ENCODE data around the gene CD8A.
"Not testable (repeated sequence)": the region's sequence is repeated elsewhere in the genome, so short reads cannot be mapped to it uniquely, and the experiment has no call there.

The CD8A gene

GRCh38 chr2:86775338-86775737 is 15.4 kb downstream of the CD8A start:
- DNase-seq = no peak

- no peak for DNase-seq
Measured at GRCh38 chr2:86774862-86775261, 15.9 kb downstream of the CD8A start.

GRCh38 chr2:86772611-86773010 is 18.1 kb downstream of the CD8A start:
- no peak for DNase-seq

GRCh38 chr2:86770816-86771301 is 19.9 kb downstream of the CD8A start:
- no peak for DNase-seq

GRCh38 chr2:86769838-86770237 is 20.9 kb downstream of the CD8A start:
- no peak for DNase-seq

GRCh38 chr2:86768189-86768949 is 22.3 kb downstream of the CD8A start:
- no peak for DNase-seq

GRCh38 chr2:86765310-86765695 is 25.4 kb downstream of the CD8A start:
- DNase-seq = no peak

GRCh38 chr2:86764661-86765309 is 25.9 kb downstream of the CD8A start:
- DNase-seq = peak; percentile 36

GRCh38 chr2:86760371-86760770 is 30.3 kb downstream of the CD8A start:
- DNase-seq = no peak

GRCh38 chr2:86758405-86758804 is 32.3 kb downstream of the CD8A start:
- DNase-seq = no peak

GRCh38 chr2:86753606-86754005 is 37.1 kb downstream of the CD8A start:
- DNase-seq = peak; percentile 20

- no peak for DNase-seq
Measured at GRCh38 chr2:86752934-86753333, 37.8 kb downstream of the CD8A start.

- DNase-seq = no peak
Measured at GRCh38 chr2:86751778-86752177, 38.9 kb downstream of the CD8A start.

- no peak for DNase-seq
Measured at GRCh38 chr2:86750240-86750839, 40.4 kb downstream of the CD8A start.

- DNase-seq = peak; percentile 66
Measured at GRCh38 chr2:86747711-86748639, 42.7 kb downstream of the CD8A start.

GRCh38 chr2:86746939-86747338 is 43.8 kb downstream of the CD8A start:
- DNase-seq = no peak

GRCh38 chr2:86744152-86744551 is 46.6 kb downstream of the CD8A start:
- no peak for DNase-seq

GRCh38 chr2:86741889-86742498 is 48.7 kb downstream of the CD8A start:
- DNase-seq = not testable (repeated sequence)

- DNase-seq = not testable (repeated sequence)
Measured at GRCh38 chr2:86739889-86740288, 50.8 kb downstream of the CD8A start.

- not testable (repeated sequence) for DNase-seq
Measured at GRCh38 chr2:86739485-86739884, 51.2 kb downstream of the CD8A start.

- DNase-seq = not testable (repeated sequence)
Measured at GRCh38 chr2:86734896-86735295, 55.8 kb downstream of the CD8A start.
